Measurements from ENCODE around the gene GCNT3.

- TF ChIP-seq CTCF (IDR thresholded peaks at IDR 0.05) (no peak), POLR2A (IDR thresholded peaks at IDR 0.05) (no peak)
Measured at GRCh38 chr15:59611276-59612260, at the start of gene GCNT3.

Measured in testis (tissue), 2 donors.